Measurements from ENCODE around the gene KNSTRN.
A peak's percentile ranks its signal among the peaks of the same experiment; 100 is the strongest.

Gene KNSTRN

DNA sequence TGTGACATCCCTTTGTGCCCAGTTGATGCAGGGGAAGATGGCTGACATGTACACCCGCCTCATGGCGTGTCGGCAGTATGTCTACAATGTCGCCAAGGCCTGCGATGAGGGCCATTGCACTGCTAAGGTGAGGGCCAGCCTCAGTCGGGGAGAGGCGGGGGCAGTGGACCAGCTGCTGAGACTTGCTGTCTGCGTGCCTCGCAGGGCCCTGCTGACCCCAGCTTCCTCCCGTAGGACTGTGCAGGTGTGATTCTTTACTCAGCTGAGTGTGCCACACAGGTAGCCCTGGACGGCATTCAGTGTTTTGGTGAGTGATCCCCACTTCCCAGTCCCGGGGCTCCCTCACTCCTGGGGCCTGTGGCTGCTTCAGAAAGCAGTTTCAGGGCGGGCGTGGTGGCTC is 33.5 kb downstream of the KNSTRN start:
- H3K27ac ChIP-seq, result no peak overlapping the region
- TF ChIP-seq CTCF (IDR thresholded peaks at IDR 0.05), result no peak
- no peak for TF ChIP-seq ZFX (IDR thresholded peaks at IDR 0.05; ENCODE audit: borderline replicate concordance)

GRCh38 chr15:40418126-40418525 is 35.6 kb downstream of the KNSTRN start:
- TF ChIP-seq CTCF (IDR thresholded peaks at IDR 0.05) (no peak), ZFX (IDR thresholded peaks at IDR 0.05; ENCODE audit: borderline replicate concordance) (no peak)
- H3K27ac ChIP-seq, result no peak overlapping the region

GRCh38 chr15:40420071-40420713 is 37.7 kb downstream of the KNSTRN start:
- TF ChIP-seq ZFX (IDR thresholded peaks at IDR 0.05; ENCODE audit: borderline replicate concordance) (no peak), CTCF (IDR thresholded peaks at IDR 0.05) (no peak)
- peak overlapping the region; percentile 94 for H3K27ac ChIP-seq

GRCh38 chr15:40420793-40421192 is 38.3 kb downstream of the KNSTRN start:
- TF ChIP-seq CTCF (IDR thresholded peaks at IDR 0.05) (no peak), ZFX (IDR thresholded peaks at IDR 0.05; ENCODE audit: borderline replicate concordance) (no peak)
- H3K27ac ChIP-seq, result peak overlapping the region; percentile 94

- H3K27ac ChIP-seq, result peak overlapping the region; percentile 94
- TF ChIP-seq CTCF (IDR thresholded peaks at IDR 0.05) (peak; percentile 96), ZFX (IDR thresholded peaks at IDR 0.05; ENCODE audit: borderline replicate concordance) (no peak)
Measured at GRCh38 chr15:40421246-40422157, 39.0 kb downstream of the KNSTRN start.

GRCh38 chr15:40424483-40425115 is 42.1 kb downstream of the KNSTRN start:
- TF ChIP-seq ZFX (IDR thresholded peaks at IDR 0.05; ENCODE audit: borderline replicate concordance) (no peak), CTCF (IDR thresholded peaks at IDR 0.05) (no peak)
- no peak overlapping the region for H3K27ac ChIP-seq
